GM10248 (cell line): ENCODE measurements around the gene VAT1L.

Source experiments
- CTCF ChIA-PET: fragments of 300-600 bp; sonication (Branson Sonifier 250); formaldehyde crosslinking; extraction: SDS; loops from one replicate; lab custom pipeline; 2021; ENCODE audit warnings: antibody characterized with exemption; lab: Yijun Ruan, JAX
- POLR2A ChIA-PET: fragments of 350-650 bp; sonication (Branson Sonifier 250); formaldehyde crosslinking; extraction: SDS; loops from one replicate; lab custom pipeline; 2020; ENCODE audit warnings: antibody characterized with exemption; lab: Yijun Ruan, JAX
- DNase-seq: peaks from one replicate; pipeline ENCODE4 v3.0.0; 2012; ENCODE audit errors: extremely low spot score
- CTCF ChIP-seq: IDR thresholded peaks from 2 replicates; pipeline ENCODE4 v1.5.1; 2012; ENCODE audit warnings: mild to moderate bottlenecking, low read depth; ENCODE audit errors: extremely low read depth, missing control alignments, control extremely low read depth

The VAT1L gene

DNA sequence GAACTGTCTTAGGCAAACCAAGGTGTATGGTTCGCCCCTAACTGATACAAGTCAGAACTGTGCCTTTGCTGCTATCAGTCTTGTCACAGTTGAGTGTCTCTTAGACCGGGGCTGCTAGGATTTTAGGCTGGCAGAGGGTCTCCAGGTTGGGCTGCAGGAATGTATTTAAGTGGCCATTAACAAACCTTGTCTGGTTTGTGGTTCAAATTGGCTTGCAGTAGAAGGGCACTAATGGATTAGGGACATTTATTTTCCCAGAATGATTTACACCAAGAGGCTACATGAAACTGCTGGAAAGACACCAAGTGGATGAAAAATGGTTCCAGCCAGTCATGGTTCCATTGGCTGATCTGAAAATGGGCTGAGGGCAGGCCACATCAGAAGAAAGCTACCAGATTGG, 5.1 kb downstream of the VAT1L start:
- no peak for DNase-seq
- CTCF ChIA-PET, result no interaction called here
- no peak for TF ChIP-seq CTCF
- POLR2A ChIA-PET, result no interaction called here

DNA sequence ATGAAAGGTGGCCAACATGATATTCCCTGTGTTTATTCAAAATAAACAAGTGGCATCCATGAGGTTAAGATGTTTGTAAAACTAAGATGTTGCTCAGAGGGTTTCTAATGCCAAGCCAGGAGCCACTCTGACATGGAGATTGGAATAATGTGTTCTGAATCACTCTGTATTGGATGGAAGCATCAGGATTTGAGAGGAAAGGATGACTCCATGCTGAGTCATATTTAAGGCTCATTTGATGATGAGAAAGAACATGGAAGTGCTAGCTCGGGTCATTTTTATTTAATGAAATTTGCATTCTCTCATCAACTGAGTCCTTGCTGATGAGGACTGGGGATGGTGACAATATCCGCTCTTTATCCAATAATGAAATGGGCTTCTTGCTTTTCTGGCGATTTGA, 6.2 kb downstream of the VAT1L start:
- no peak for TF ChIP-seq CTCF
- ChIA-PET CTCF (interaction anchor here (1.4 kb wide), 1 partner anchor 14 kb away, joined by 4 read pairs; no protein-coding TSS in a partner anchor), POLR2A (no interaction called here)
- no peak for DNase-seq

GRCh38 chr16:77801817-77802216, 13.5 kb downstream of the VAT1L start:
- CTCF ChIA-PET, result interaction anchor here (0.8 to 1.1 kb wide), 2 partner anchors 16 to 17 kb away, joined by 3 to 4 read pairs; no protein-coding TSS in a partner anchor
- no peak for DNase-seq
- TF ChIP-seq CTCF, result no peak
- POLR2A ChIA-PET, result no interaction called here

DNA sequence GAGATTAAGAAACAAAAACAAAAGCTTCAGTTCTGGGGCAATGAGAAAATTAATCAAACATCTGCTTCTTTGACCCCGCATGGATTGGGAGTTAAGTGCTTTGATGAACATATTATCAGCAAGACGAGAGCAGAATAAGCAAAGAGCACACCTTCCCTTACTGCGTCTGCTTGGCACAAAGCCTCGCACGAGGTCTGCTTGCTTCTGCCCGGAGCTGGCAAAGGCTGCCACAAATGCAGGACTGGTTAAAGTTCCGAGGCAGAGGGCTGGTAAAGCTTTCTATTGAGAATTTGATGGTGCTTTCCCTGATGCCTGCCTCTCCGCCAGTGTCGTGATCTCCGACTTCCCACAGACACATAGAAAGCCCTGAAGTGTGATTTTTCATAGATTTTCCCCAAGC, 17.0 kb downstream of the VAT1L start:
- TF ChIP-seq CTCF, result no peak
- ChIA-PET CTCF (interaction anchor here (1.7 kb wide), 1 partner anchor 16 kb away, joined by 4 read pairs; no protein-coding TSS in a partner anchor), POLR2A (no interaction called here)

DNA sequence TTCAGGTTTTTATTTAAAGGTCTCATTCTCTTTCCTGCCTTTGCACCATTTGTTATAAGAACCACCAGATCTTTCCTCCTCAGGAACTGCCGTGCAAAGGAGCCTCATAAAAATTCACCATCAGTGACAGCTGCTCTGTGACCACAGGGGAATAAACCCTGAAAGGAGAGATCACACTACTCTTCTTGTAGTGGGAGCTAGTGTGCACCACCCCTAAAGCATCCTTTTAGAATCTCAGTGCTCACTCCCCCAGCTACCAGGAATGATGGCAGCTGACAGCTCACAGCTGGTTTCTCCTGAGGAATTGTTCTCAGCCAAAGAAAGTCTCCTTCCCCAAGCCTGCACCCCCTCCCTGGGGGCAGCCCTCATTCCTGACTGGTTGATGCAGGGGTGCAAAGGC, 18.7 kb downstream of the VAT1L start:
- ChIA-PET POLR2A (no interaction called here), CTCF (interaction anchor here (1.1 to 1.3 kb wide), 2 partner anchors 9 to 13 kb away, joined by 3 to 4 read pairs; no protein-coding TSS in a partner anchor)
- no peak for DNase-seq
- TF ChIP-seq CTCF, result no peak

More for the DNA sequence above, 17.0 kb downstream of the VAT1L start:
- DNase-seq, result no peak

GRCh38 chr16:77812856-77813500, 24.6 kb downstream of the VAT1L start:
- POLR2A ChIA-PET, result no interaction called here
- DNase-seq, result no peak
- CTCF ChIA-PET, result interaction anchor here (1.1 kb wide), 1 partner anchor 11 kb away, joined by 3 read pairs; no protein-coding TSS in a partner anchor
- TF ChIP-seq CTCF, result no peak
